Colon (tissue), 2 donors: ENCODE data around the gene RABL2B.

Experiments
- FAIRE-seq: peaks from 2 replicates; lab custom pipeline; 2012; peaks lifted over from hg19 to GRCh38; lab: Jason Lieb, UNC
- donor health status: control.
- donor health status: control.

Gene RABL2B

DNA sequence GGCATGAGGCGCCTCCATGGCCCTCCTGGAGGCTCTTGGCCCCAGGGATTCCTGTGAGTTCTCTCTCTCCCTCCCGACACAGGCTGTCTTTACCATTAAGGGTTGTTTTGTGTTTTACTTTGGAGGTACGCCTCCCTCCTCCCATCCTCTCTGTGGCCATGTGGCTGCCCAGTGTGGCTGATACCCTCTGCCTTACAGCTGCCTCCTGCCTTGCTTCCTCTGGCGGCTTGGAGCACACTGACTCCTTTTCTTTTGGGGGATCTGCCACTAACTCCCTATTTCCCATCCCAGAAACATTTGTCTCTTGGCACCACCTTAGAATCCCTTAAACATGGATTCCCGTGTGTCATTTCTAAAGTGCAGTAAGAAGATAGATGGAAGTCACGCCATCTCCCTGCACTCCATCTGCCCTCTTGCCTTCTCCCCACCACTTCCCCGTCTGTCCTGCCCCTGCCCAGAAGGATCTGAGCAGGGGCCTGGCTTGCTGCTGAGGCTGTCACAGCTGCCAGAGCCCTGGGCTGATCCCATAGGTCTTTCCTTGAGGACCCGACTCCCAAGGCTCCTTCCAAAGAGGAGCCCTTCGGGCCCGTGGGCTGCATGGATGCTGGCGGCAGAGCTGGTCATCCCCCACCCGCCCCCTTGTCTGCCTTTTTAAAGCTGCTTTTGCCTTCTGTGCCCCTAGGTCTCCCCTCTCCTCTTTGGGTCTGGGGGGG lies 60.6 kb downstream of the RABL2B start:
- FAIRE-seq: no peak

DNA sequence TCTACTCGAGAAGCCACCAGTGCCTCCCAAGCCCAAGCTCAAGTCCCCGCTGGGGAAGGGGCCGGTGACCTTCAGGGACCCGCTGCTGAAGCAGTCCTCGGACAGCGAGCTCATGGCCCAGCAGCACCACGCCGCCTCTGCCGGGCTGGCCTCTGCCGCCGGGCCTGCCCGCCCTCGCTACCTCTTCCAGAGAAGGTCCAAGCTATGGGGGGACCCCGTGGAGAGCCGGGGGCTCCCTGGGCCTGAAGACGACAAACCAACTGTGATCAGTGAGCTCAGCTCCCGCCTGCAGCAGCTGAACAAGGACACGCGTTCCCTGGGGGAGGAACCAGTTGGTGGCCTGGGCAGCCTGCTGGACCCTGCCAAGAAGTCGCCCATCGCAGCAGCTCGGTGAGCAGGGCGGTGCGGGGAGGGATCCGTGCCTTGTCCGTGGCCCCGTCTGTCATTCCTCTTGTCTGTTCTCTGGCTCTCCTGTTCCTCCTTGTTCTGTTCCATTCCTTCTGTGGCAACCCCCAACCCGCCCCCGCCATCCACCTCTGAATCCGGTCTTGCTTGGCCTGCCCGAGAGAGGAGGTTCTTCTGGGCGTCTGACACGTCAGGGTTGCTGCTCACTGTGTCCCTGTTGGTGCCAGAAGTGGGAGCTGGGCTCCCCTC lies 61.3 kb downstream of the RABL2B start:
- FAIRE-seq: no peak

DNA sequence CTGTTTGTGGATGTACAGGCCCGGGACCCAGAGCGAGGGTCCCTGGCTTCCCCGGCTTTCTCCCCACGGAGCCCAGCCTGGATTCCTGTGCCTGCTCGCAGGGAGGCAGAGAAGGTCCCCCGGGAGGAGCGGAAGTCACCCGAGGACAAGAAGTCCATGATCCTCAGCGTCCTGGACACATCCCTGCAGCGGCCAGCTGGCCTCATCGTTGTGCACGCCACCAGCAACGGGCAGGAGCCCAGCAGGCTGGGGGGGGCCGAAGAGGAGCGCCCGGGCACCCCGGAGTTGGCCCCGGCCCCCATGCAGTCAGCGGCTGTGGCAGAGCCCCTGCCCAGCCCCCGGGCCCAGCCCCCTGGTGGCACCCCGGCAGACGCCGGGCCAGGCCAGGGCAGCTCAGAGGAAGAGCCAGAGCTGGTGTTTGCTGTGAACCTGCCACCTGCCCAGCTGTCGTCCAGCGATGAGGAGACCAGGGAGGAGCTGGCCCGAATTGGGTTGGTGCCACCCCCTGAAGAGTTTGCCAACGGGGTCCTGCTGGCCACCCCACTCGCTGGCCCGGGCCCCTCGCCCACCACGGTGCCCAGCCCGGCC lies 62.1 kb downstream of the RABL2B start:
- no peak for FAIRE-seq

DNA sequence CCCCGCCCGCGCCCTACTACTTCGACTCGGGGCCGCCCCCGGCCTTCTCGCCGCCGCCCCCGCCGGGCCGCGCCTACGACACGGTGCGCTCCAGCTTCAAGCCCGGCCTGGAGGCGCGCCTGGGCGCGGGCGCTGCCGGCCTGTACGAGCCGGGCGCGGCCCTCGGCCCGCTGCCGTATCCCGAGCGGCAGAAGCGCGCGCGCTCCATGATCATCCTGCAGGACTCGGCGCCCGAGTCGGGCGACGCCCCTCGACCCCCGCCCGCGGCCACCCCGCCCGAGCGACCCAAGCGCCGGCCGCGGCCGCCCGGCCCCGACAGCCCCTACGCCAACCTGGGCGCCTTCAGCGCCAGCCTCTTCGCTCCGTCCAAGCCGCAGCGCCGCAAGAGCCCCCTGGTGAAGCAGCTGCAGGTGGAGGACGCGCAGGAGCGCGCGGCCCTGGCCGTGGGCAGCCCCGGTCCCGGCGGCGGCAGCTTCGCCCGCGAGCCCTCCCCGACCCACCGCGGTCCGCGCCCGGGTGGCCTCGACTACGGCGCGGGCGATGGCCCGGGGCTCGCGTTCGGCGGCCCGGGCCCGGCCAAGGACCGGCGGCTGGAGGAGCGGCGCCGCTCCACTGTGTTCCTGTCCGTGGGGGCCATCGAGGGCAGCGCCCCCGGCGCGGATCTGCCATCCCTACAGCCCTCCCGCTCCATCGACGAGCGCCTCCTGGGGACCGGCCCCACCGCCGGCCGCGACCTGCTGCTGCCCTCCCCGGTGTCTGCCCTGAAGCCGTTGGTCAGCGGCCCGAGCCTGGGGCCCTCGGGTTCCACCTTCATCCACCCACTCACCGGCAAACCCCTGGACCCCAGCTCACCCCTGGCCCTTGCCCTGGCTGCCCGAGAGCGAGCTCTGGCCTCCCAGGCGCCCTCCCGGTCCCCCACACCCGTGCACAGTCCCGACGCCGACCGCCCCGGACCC lies 62.9 kb downstream of the RABL2B start:
- FAIRE-seq: no peak

DNA sequence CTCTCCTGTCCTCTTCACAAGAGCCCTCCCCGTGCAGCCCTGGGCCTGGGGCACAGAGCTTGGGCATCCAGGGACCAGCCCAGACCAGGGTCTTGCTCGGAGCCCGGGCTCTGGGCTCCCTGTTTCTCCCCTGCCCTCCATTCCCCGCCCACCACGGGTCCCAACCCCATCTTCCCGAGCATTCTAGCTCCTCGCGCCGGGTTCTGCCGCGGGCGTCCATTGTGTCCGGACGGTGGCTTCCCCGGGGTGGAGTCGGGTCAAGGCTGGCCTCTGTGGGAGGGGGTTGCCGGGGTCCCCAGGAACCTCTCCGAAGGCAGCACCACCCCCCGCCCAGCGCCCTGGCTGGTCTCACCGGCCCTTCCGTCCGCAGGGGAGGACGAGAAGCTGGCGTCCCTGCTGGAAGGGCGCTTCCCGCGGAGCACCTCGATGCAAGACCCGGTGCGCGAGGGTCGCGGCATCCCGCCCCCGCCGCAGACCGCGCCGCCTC lies 63.6 kb downstream of the RABL2B start:
- no peak for FAIRE-seq

DNA sequence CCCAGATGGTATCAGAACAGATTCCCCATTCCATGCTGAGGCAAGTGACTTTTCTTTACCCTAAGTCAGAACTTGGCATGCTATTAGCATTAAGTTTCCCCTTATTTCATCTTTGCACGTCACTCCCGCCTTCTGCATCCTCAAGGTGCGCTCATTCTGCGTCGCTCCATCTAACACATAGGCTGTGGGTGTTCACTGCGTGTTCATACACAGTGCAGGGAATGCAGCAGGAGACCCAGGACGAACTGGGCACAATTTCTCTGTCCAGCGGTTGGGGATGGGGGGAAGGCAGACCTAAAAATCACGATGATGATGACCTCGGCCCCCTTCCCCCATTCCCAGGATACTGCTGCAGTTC lies 65.1 kb downstream of the RABL2B start:
- FAIRE-seq: no peak

DNA sequence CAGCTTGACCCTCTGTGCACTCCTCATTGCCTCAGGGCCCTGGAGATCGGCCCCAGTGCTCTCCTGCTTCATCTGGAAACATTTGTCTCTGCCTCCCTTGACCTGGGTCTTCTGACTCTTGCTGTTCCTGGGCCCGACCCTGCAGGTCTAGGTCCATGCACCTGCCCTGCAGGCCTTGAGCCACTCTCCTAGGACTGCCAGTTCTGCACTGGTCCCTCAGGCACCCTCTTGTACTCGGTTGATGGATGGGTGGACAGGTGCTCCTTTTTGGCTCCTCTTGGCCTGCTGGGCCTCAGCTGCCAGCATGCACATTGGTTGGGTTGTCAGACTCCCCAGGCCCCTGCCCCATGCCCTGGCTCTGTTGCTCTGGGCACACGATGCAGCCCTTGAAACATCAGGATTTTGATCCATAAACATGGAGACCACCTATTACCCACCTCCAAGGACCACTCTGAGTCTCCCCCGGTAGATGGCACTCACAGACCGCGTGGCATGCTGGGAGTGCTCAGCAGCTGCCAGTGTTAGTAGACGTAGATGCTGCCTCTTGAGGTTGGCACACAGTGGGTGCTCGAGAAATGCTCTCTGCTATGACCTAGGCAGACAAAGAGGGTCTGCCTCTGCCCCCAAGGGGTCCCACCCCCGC lies 65.6 kb downstream of the RABL2B start:
- FAIRE-seq: no peak
